Loucy (cell line): Measurements from ENCODE around the gene TRAF3IP1.
"Not testable (repeated sequence)": the region's sequence is repeated elsewhere in the genome, so short reads cannot be mapped to it uniquely, and the experiment has no call there.

Experiments used
- CTCF ChIP-seq: fragments of 200-600 bp; sonication (generic); conservative IDR thresholded peaks from 2 replicates; pipeline ENCODE4 v1.5.1; 2014; ENCODE audit warnings: mild to moderate bottlenecking, antibody characterized with exemption, low read length
- EZH2phosphoT487 ChIP-seq: fragments of 200-600 bp; IDR thresholded peaks from 2 replicates; pipeline ENCODE4 v1.6.1; 2018; ENCODE audit warnings: antibody characterized with exemption, mild to moderate bottlenecking, moderate library complexity, borderline replicate concordance

- not testable (repeated sequence) for TF ChIP-seq EZH2phosphoT487, CTCF
Measured at GRCh38 chr2:238310721-238311120, 9.6 kb upstream of the TRAF3IP1 start.
